GM21526 (cell line): Measurements from ENCODE around the gene TMIE.

ENCODE experiments used
- ATAC-seq: cut with Tn5 transposase; IDR thresholded peaks from one replicate; pipeline ENCODE4 v1.9.1; 2021; ENCODE audit warnings: moderate library complexity; ENCODE audit not compliant: unreplicated experiment, low FRiP score

TMIE gene

DNA sequence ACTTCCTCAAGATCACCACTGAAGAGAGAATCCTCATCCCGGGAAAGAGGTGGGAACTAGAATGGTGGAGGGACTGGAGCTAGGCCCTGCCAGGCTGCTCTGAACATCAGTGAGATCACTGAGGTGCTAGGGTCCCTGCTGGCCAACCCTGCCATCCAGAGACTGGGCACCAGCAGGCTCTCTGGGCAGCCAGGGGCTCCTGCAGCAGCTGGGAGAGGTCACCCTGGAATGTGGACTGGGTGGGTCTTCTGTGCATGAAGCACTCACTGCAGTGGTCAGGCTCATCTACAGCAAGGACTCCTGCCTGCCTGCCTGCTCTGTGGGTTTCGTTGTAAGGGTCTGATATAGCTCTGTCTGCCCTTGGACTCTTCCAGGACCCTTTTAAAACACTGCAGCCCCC is 32.6 kb upstream of the TMIE start:
- ATAC-seq: no peak

DNA sequence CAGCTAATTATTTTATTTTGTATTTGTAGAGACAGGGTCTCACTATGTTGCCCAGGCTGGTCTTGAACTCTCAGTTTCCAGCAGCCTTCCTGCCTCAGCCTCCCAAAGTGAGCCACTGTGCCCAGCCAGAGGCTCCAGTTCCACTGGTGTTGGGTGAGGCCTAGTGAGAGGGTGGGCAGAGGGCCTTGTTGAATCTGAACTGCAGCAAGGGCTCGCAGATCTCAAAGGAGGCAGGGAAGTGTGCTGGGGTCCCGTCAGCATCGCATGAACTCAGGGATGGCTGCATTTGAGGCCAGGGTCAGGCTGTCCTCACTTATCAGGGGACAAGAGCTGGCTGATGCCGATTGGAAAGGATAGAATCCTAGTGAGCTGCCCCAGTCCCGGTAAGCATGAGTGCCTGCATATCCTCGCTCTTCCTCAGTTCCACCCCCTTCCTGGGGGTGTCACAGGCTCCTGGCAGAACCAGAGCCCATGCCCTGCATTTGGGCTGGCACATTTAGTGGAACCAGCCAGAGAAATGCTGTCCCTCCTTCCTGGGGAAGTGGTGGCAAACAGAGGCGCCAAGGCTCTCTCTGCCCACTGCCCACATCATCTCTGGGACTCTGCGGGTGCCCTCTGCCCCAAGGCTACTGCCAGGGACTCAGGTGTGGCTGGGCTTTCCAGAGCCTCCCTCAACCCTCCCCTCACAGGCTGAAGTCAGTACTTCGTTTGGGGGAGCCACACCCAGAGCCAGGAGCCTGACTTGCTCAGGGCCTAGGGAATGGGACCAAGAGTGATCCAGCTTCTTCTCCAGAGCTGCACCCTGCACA is 31.8 kb upstream of the TMIE start:
- ATAC-seq: no peak

DNA sequence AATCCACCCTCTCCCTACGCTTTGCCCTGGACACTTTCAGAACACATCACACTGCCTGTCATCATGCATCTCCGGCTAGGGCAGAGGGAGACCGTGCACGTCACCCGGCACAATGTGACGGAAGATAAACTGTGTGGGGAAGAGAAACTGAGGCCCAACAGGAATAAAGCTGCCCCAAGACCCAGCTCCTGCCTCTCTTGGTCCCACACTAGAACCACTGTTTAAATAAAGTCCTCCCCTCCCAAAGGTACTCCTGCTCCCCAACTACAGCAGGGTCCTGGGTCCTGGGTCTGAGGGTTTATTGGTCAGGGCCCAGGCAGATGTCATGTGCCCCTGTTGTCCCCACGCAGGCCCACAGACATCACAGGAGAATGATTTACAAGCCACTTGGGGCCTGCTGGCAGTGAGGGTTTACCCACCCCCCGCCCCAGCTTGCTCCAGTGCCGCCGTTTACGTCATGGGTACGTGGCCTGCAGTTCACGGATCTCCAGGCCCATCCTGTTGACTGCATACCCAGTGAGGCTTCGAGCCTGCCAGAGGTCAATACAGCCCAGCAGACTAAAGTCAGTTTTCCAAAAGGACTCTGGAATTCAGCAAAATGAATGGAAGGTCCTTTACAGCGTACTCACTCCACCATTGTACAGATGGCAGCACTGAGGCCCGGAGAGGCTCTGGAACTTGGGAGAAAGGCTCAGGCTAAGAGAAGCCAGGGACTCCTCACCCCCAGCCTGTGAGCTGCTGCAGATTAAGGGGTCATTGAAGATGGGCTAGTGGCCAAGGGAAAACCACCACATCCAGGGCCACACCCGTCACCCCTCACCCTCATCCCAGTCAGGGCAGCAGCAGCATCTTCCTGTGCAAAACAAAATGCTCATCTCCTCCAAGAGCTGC is 30.9 kb upstream of the TMIE start:
- no peak for ATAC-seq

DNA sequence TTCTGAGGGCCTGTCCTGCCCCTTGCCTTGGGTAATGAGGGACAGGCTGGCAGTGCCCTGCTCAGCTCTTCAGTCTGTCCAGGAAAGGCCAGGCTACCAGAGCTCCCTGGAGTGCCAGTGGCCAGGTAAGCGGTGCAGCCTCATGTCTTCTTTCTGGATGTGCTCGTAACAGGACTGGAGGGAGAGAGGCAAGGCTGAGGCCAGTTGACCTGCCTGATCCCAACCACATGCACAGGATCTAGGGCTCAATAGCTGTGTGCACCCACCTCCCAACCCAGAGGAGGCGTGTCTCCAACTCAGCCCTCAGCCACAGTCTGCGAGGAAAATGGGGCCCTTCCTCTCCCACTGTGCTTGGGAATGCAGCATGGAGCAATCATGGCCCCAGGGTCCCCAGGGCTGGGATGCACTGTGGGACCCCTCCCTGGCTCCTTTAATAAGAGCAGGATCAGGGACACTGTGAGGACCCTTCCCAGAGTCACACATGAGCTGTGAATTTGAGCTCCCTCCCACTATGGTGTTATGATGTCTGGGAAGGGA is 30.2 kb upstream of the TMIE start:
- no peak for ATAC-seq

DNA sequence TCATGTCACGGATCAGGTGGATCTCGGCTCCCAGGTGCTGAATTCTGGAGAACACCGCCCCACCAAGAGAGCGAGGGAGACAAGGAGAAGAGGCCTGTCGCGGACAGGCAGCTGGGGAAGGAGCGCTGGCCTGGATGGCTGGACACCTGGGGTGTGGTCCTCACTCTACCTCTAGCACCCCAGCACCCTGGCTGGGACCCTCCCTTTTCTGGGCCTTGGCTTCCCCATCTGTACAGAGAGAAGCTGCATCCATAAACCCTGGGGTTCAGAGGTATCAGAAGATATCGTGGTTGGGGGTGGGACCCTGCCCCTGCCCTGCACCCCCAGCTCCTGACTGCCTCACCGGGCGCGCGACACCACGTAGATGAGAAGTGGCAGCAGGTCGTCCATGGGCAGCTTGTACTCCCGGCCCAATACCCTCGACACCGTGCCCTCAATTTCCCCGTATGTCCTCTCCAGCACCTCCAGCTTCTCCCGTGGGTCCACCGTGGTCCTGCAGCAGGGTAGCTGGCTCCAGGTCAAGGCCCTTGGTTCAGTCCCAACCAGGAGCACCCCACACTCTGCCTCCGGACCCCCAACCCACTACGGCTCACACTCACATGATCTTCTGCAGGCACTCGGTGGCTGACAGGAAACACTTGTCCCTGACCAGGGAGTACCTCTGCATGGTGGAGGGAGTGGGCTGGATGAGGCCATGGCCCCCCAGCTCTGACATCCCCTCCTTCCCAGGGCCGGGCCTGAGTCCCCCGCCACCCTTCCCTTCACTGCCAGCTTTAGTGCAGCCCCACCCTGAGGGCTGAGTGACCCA is 29.4 kb upstream of the TMIE start:
- no peak for ATAC-seq

DNA sequence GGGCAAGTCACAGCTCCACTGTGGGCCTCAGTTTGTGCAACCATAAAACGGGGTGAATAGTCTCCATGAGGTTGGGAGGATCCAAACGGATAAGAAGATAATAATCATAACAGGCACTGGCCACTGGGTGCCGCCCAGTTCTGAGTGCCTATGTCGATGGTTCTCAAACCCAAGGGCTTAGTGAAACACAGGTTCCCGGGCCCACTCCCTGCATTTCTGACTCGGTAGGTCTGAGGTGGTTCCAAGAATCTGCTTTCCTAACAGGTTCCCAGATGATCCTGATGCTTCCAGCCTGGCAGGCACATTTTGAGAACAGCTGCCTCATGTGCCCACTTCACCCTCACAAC is 28.9 kb upstream of the TMIE start:
- no peak for ATAC-seq

DNA sequence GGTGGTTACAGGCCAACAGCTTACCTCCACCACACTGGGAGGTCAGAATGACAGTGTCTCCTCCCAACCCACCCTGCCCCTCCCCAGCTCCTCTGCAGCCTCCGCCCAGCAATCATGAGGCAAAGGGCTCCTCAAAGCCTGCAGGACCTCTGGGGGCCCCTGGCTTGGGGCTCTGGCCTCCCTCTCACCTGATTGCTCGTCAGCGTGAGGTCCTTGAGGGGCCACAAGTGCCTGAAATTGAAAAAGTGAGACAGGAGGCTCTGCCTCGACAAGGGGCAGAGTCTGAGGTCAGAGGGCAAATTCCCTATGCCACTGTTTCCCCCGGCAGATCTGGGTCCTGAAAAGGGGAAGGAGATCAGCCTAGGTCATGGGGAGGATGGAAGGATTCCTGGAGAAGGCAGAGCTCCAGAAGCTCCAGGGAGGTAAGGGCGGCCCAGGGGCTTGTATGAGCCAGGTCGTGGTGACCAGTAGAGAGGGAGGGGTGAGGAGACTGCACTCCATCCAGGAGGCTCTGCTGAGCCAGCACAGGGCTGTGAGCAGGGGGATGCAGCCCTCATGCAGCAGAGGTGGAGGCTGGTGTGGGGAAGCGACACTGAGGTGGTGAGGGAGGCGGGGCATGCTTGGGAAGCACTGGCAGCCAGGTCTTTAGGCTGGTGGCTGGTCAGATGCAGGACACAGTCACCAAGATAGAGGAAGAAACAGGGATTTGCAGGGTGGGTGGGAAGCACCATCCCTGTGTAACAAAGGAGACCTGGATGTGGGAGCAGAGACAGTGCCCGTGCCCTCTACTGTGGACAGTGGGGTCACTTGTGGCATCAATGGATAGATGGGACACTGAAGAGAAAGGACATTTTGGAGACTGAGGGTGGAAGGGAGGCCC is 27.8 kb upstream of the TMIE start:
- ATAC-seq: no peak

DNA sequence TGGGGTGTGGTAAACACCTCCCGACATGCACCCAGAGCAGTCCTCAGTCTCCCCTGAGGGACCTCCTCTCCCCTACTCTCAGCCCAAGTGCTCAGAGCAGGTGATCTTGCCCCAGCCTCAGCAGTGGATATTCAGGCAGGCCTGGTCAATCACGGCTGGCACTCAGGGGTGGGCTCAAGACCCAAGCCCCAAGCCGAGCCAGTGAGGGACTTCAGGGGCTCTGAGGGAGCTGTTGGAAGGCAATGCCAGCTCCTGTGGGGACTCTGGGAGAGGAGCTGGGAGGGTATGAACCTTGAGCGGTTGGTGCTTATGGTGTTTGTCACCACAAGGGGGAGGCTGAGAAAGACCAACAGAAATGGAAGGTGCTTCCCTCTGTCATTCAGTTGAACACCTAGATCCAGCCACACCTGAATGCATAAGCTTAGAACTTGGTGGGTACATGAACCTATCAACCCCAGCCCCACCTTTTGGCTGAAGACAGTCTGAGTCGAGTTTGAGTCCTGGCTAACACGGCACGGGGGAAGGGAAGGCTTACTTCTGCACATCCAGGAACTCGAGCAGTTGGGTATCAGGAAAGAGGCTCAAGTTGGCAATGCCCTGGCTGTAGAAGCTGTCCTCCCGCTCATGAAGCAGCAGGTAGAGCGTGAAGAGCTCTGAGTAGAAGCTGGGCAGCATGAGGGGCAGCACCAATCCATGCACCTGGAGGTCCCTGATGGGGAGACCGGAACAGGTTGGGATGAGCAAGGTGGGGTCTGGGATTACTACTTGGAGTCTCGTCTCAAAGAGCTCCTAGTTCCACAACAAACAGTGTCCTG is 27.0 kb upstream of the TMIE start:
- no peak for ATAC-seq

DNA sequence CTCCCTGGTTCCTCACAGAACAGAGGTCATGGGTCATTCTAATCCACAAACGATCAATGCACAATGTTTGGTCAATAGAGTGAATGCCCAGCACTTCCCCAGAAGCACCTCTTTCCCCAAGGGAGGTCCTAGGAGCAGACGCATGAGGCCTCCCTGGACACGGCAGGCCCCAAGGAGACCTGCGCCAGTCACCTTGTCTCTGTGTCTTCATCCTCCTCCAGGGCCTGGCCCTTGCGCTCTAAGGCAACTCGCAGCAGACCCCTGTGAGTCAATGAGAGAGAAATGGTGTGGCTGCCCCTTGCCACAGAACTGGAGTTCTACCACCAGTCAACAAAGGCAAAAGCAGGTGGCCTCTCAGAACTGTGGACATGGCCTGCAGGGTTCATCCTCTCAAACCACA is 25.8 kb upstream of the TMIE start:
- ATAC-seq: no peak

DNA sequence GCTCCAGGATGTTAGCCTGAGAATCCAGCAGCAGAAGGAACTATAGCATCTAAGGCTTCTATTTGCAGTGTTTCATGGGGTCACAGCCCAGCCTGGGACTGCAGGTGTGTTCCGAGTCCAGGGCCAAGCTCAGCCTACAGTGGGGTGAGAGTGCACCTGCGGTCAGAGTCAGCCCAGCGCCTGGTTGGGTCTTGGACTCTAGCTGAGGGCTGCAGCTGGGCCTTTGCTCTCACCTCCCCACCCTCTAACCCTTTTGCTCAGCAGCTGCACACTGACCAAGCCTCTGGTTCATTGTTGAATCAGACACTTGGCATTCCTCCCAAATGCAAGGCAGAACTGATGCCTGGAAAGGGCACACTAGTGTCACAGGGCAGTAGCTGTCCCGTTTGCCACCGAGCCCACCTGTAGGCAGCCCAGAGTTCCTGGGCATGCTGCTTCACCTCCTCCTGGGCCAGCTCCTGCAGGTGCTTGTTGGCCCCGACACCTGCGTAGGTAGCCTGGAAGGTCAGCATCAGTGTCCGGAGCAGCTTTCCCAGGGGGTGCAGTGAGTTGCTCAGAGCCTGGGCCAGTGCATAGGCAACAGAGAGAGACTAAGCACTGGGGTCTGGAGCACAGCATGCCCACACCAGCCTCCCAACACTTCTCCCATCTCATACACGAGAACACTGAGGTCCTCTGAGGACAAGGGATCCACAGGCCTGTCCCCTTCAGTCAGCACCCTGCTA is 25.2 kb upstream of the TMIE start:
- ATAC-seq: no peak

DNA sequence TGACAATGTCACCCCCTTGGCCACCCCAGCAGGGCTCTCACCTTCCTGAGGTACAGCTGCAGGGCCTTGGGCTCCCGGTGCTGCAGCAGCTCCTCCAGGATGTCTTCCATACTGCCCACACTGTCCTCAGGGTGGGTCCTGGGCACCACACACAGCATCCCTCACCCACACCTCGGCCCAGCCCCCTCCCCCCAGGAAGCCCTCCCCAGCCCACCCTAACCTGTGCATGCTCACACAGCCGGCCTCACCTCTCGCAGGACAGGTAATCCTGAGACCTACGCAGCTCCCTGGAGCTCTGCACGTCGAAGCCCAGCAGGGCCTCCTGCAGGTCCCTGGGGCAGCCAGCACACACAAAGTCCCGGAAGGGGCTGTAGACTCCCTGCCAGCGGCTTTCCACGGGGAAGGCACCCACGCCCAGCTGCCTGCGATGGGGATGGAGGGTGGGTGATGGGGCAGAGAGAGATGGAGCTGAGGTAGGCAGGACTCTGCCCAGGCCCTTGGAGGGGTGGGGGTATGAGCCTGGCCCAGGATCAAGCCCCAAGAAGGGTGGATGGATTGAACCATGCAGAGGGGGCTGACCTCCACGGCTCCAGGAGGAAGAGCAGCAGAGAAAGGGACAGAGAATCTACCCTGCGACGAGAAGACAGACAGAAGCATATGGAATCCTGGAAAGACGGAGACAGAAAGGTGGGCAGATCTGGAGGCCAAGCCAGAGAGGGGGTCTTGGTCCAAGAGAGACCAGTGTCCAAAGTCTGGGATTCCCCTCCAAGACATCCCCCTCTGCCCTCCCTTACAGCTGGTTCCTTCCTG is 24.4 kb upstream of the TMIE start:
- ATAC-seq: no peak

DNA sequence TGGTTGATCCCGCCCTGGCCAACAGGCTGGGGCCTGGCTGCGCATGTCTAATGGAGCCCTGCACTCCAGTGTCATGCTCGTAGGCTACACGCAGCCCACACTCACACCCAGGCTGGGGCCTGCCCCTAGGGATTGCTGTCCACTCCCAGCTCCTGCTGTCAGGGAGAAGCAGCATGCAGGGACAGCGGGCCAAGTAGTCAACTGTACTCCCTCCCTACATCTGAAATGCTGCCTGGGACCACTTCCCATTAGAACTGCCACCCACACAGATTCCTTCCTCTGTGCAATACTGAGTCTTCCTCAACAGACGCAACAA is 23.8 kb upstream of the TMIE start:
- no peak for ATAC-seq

DNA sequence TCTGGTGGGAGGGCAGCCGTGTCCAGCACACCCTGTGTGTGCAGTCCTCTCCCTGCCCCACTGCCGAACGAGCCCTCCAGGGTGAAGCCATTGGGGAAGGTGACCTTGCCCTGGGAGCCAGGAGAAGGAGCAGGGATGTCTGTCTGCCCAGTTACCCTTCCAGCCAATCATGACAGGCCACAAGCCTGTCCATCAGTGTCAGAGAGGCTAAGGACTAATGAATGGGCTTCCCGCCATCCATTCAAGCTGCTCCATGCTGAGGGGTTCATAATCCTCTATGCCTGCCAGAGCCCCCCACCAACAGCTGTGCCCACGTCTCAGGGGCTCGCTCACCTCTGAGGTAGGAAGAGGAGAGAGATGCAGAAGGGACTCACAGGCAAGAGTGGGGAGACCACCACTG is 22.9 kb upstream of the TMIE start:
- no peak for ATAC-seq

DNA sequence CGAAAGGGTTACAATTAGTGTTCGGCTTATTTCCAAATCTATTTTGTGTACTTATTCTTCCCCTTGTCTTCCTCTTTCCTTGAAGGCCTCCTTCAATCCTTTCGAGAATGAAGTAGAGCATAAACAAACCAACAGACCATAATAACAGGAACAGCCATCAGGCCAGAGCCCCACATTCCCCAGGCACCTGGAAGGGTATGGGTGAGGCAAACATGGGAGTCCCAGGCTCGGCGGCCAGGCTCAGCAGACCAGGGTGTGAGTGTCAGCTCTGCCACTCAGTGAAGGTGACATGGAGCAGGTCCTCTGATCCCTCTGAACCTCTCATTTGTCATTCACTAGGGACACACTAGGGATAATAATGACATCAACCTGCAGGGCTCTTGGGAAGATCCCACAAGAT is 21.5 kb upstream of the TMIE start:
- no peak for ATAC-seq

DNA sequence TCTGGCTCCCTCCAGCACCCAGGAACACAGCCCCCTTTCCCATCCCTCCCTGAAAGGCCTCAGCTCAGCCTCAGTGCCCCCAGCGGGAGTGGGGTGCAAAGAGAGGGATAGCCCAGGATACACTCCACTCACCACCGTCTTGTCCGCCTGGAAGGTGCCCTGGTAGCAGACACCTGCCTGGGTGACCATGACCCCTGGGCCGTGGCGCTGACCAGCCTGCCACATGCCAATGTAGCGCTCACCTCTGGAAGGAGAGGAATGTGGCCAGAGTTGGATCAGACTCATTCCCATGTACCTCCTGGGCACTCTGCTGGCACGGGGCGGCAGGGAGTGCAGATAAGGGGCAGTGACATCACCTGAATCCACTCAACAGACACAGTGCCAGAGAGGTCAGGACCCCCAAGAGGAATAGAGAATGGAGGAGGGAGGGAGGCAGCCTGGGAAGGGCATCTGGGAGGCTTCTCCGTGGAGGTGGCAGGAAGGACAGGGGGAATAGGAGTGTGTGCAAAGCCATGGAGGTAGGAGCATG is 20.8 kb upstream of the TMIE start:
- ATAC-seq: no peak

DNA sequence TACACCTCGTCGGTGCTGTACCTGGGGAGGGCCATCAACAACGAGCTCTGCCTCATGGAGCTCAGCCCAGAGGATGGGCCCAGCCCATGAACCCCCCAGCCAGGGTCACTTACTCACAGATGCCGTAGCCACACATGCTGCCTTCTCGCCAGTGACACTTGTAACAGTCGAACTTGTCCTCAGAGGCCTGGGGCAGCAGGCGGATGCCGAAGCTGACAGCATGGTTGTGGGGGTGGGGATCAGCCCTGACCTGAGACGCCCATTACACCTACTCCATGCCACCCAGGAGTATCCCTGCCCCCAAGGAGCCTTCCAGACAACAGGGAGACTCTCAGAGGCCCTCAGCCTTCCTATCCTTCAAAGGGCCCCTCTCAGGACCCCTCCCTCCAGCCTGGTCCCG is 19.8 kb upstream of the TMIE start:
- ATAC-seq: no peak

DNA sequence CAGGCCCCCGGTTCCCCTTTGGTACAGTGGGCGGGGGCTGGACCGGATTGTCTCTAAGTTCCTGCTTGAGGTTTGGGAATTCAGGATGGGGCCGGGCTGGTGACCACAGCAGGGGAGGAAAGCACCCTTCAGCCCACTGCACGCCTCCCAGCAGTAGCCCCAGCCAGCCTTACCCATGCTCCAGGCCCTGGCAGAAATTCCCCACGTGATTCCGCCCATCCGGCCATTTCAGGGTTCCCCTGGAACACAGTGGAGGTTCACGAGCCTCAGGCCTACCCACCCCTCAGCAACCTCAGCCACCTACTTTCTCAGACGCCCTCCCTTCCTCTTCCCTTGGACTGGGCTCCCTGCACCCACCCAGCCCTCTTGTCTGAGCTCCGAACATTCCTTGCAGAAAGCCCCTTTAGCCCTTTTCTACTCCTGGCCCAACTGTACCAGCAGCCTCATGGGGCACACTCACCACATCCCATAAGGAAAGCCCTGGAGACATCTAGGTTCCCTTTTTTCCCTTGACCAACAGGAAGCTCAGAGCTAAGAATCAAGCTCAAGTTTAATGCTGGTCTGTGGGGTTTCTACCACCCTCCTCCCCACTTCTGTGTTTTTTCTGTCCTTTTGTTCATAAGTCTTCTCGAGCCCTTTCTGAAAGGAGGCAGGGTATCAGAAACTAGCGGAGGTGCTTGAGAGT is 19.2 kb upstream of the TMIE start:
- ATAC-seq: no peak
